Suprapubic skin (tissue), 3 donors: ENCODE measurements around the gene IGF2R.

Source experiments
- CTCF ChIP-seq, 2 donors: fragments of 200-600 bp in 1 of 2; fragments of 450-650 bp in 1 of 2; sonication (generic) in 1 of 2; IDR thresholded peaks; one replicate each; pipeline ENCODE4 v1.5.1; 2016 to 2019; ENCODE audit warnings: antibody characterized with exemption in 2 of 2, mild to moderate bottlenecking in 1 of 2, moderate library complexity in 1 of 2
- POLR2AphosphoS5 ChIP-seq, 3 donors: sonication (generic); formaldehyde crosslinking; IDR thresholded peaks; one replicate each; pipeline ENCODE4 v1.6.1; 2017; ENCODE audit warnings: antibody characterized with exemption in 3 of 3

GRCh38 chr6:160007611-160008010, 38.7 kb downstream of the IGF2R start:
- no peak for TF ChIP-seq POLR2AphosphoS5 (IDR thresholded peaks at IDR 0.05)
- no peak for TF ChIP-seq CTCF (IDR thresholded peaks at IDR 0.05)
